ENCODE results near the gene BAG5.

DNA sequence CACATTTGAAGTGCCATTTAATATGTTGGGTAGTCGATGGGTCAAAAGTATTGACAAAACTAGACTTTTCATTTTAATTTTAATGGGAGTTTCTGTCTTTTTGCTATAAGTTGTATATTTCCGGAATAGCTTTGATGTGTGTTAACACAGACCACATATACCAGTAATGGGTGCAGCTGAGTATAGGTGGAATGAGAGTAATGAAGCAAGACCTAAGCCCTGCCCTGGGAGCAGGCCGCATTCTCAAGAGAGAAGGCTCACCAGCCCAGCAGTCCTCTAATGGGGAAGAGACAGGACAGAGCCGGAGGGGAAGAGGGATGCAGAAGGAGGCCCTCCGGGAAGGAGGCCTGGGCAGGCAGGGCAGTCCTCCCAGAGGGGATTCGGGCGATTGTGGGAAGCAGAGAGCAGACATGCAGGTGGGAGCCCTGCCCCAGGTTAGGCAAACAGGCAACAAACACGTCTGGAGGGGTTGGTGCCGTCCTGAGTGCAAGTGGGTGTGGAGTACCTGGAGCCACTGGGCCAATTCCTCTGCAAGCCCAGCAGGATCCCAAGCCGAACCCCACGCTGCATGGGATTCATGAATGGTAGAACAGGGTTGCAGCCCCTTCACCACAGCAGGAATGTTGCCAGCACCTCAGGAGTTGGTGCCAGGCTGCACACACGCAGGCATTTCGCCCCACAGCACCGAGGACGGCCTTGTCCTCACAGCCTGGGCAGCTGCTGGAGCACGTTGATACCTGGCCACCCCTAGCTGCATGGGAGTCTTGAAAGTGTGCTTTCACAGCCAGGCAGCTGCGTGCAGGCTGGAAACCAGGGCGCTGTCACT, 47.6 kb downstream of the BAG5 start:
- TF ChIP-seq CTCF (IDR thresholded peaks at IDR 0.05) = no peak
- no peak for TF ChIP-seq POLR2A (IDR thresholded peaks at IDR 0.05)

All from heart left ventricle (tissue), 13 donors.